Breast epithelium (tissue), 3 donors: ENCODE results near the gene PILRB.

Experiments used
- POLR2A ChIP-seq: fragments of 450-650 bp; IDR thresholded peaks from one replicate; pipeline ENCODE4 v1.6.1; 2016; ENCODE audit warnings: antibody characterized with exemption, mild to moderate bottlenecking, moderate library complexity
- TF ChIP-seq, protein P1 (sequence below), 3 donors: fragments of 450-650 bp; IDR thresholded peaks; one replicate each; pipeline ENCODE4 v1.5.1; 2016 to 2017; ENCODE audit warnings: antibody characterized with exemption in 3 of 3, mild to moderate bottlenecking in 3 of 3, moderate library complexity in 3 of 3

DNA sequence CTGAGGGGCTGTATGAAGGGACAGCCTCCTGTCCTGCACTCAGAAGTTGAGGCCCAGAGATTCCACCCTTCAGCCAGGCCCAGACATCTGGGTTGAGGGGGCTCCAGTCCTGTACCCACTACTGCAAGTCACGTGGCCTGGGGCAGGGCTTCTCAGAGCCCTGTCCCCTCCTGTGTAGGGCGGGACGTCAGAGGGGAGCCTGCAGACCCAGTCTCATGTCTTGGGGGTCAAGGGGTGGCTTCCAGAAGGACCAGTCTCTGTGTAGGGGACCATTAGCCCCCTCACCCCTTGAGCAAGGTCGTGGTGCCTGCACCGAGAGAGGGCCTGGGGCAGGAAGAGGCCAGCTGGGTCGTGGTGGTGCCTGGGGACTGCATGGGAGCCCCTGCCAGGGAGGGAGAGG is 14.8 kb downstream of the PILRB start:
- TF ChIP-seq, protein P1, sequence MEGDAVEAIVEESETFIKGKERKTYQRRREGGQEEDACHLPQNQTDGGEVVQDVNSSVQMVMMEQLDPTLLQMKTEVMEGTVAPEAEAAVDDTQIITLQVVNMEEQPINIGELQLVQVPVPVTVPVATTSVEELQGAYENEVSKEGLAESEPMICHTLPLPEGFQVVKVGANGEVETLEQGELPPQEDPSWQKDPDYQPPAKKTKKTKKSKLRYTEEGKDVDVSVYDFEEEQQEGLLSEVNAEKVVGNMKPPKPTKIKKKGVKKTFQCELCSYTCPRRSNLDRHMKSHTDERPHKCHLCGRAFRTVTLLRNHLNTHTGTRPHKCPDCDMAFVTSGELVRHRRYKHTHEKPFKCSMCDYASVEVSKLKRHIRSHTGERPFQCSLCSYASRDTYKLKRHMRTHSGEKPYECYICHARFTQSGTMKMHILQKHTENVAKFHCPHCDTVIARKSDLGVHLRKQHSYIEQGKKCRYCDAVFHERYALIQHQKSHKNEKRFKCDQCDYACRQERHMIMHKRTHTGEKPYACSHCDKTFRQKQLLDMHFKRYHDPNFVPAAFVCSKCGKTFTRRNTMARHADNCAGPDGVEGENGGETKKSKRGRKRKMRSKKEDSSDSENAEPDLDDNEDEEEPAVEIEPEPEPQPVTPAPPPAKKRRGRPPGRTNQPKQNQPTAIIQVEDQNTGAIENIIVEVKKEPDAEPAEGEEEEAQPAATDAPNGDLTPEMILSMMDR (IDR thresholded peaks at IDR 0.05) = no peak
- no peak for TF ChIP-seq POLR2A
